Vagina (tissue), 2 donors: ENCODE results near the gene F3.

Experiments used
- POLR2A ChIP-seq, 2 donors: fragments of 450-650 bp; IDR thresholded peaks; one replicate each; pipeline ENCODE4 v1.6.1; 2017; ENCODE audit warnings: antibody characterized with exemption in 2 of 2, mild to moderate bottlenecking in 2 of 2, moderate library complexity in 2 of 2
- POLR2AphosphoS5 ChIP-seq, 2 donors: sonication (generic); formaldehyde crosslinking; IDR thresholded peaks; one replicate each; pipeline ENCODE4 v1.9.0; 2017; ENCODE audit warnings: antibody characterized with exemption in 2 of 2, mild to moderate bottlenecking in 2 of 2, low read depth in 1 of 2; ENCODE audit not compliant: insufficient read depth in 1 of 2
- TF ChIP-seq, protein P1 (sequence below), 3 experiments: fragments of 450-650 bp in 2 of 3; fragments of 200-600 bp in 1 of 3; sonication (generic) in 1 of 3; IDR thresholded peaks; one replicate each; pipeline ENCODE4 v1.5.1; 2017 to 2019; ENCODE audit warnings: antibody characterized with exemption in 3 of 3, mild to moderate bottlenecking in 2 of 3, moderate library complexity in 2 of 3

DNA sequence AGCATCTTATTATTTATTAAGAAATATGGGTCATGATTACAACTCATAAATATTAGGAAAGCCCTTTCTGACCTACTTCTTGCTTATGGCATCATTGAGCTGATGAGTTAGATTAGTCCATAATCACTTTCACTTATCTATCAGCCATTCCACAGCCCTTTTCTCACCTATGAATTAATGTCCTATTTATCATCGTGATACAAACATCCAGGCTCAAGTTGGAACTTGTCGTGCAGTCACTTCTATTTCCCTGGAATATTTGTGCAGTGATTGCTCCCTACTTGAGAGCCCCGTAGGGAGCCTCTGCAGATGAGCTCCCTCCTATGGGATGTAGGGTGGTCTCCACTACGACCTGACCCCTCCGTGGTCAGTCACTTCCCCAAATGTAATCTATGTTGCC is 8.1 kb upstream of the F3 start:
- TF ChIP-seq, protein P1, sequence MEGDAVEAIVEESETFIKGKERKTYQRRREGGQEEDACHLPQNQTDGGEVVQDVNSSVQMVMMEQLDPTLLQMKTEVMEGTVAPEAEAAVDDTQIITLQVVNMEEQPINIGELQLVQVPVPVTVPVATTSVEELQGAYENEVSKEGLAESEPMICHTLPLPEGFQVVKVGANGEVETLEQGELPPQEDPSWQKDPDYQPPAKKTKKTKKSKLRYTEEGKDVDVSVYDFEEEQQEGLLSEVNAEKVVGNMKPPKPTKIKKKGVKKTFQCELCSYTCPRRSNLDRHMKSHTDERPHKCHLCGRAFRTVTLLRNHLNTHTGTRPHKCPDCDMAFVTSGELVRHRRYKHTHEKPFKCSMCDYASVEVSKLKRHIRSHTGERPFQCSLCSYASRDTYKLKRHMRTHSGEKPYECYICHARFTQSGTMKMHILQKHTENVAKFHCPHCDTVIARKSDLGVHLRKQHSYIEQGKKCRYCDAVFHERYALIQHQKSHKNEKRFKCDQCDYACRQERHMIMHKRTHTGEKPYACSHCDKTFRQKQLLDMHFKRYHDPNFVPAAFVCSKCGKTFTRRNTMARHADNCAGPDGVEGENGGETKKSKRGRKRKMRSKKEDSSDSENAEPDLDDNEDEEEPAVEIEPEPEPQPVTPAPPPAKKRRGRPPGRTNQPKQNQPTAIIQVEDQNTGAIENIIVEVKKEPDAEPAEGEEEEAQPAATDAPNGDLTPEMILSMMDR (IDR thresholded peaks at IDR 0.05): no peak
- TF ChIP-seq POLR2A (IDR thresholded peaks at IDR 0.05): no peak
- no peak for TF ChIP-seq POLR2AphosphoS5 (IDR thresholded peaks at IDR 0.05; ENCODE audit: insufficient read depth in 1 of 2, low read depth in 1 of 2)
